GM19043 (cell line): ENCODE data around the gene RTBDN.
"Not testable (repeated sequence)": the region's sequence is repeated elsewhere in the genome, so short reads cannot be mapped to it uniquely, and the experiment has no call there.

ENCODE experiments used
- ATAC-seq: cut with Tn5 transposase; IDR thresholded peaks from one replicate; pipeline ENCODE4 v1.9.1; 2021; ENCODE audit warnings: low read depth; ENCODE audit not compliant: unreplicated experiment

RTBDN gene

DNA sequence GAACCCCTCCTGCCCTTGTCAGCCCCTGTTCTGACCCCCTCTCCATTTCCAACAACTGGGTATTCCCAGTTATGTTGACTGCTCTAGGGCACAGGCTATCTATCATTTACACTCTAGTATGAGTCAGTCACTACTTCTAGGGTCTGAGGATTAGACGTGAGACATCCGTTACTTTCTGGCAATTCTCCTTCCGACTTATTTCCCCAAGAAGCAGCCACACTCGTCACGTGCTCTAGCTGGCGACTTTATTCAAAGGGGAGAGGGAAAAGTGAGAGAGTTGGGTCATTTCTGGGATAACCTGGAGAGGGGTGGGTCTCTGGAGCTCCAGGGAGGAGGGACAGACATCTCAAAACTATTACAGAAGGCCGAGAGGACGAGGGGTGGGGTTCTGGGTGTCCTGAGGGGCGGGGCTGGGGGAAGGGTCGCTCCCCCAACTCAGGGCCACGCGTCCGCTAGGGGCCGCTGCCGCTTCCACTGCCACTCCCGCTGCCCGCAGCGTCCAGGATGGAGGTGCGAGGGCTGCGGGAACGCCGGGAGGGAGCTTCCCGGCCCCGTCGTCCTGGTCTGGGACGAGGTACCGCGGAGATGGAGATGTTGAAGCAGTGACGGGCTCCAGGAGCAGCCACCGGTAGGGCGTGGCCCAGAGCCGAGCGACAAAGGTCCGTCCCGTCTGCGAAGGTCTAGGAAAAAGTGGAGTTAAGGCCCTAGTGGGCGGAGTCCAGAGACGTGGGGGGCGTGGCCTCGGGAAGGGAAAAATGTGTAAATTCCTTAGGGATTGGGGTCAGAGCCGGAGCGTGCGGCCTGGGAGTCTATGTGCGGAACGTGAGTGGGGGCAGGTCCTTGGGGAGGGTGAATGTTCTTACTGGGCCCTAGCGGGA, 8.9 kb downstream of the RTBDN start:
- no peak for ATAC-seq

DNA sequence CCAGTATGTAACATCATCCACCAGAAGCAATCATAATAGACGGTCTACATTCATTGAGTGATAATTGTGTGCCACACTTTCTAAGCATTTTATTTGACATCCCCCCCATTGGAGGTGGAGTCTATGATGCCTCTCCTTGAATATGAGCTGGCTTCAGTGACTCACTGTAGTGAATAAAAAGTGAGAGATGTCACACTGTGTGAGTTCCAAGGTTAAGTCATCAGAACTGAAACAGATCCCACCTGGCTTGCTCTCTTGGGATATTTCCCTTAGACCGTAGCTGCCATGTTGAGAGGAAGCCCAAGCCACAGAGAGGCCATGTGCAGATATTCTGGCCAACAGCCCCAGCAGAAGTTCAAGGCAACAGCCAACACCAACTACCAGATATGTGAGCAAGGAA, 12.6 kb downstream of the RTBDN start:
- no peak for ATAC-seq

DNA sequence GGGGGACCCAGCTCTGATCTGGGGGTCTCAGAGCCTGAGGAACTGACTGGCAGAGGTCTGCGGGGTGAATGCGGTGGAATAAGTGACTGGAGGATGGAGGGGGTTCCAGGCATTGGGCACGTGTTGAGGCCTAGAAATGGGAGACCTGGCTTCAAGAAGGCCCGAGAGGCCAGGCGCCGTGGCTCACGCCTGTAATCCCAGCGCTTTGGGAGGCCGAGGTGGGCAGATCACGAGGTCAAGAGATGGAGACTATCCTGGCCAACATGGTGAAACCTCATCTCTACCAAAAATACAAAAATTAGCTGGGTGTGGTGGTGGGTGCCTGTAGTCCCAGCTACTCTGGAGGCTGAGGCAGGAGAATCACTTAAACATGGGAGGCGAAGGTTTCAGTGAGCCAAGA, 16.6 kb downstream of the RTBDN start:
- not testable (repeated sequence) for ATAC-seq

DNA sequence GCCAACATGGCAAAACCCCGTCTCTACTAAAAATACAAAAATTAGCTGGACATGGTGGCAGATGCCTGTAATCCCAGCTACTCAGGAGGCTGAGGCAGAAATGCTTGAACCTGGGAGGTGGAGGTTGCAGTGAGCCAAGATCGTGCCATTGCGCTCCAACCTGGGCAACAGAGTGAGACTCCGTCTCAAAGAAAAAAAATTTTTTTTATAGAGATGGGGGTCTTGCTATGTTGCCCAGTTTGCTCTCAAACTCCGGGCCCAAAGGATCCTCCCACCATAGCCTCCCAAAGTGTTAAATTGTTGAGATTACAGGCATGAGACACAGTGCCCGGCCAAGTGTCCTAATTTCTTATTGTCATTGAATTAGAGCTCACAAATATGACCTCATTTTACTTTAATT, 17.2 kb downstream of the RTBDN start:
- not testable (repeated sequence) for ATAC-seq

DNA sequence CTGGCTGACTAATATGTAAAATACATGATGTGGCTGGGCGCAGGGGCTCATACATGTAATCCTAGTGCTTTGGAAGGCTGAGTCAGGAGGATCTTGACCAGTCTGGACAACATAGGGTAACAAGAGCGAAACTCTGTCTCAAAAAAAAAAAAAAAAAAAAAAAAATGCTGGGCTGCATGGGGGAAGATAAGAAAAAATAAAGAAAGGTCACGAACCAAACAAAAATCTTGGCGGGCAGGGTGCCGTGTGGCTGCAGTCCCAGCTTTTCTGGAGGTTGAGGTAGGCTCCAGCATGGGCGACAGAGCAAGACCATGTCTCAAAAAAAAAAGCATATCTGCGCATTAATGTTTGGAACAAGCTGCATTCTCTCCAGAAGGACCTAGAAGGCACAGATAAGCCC, 19.3 kb downstream of the RTBDN start:
- no peak for ATAC-seq

DNA sequence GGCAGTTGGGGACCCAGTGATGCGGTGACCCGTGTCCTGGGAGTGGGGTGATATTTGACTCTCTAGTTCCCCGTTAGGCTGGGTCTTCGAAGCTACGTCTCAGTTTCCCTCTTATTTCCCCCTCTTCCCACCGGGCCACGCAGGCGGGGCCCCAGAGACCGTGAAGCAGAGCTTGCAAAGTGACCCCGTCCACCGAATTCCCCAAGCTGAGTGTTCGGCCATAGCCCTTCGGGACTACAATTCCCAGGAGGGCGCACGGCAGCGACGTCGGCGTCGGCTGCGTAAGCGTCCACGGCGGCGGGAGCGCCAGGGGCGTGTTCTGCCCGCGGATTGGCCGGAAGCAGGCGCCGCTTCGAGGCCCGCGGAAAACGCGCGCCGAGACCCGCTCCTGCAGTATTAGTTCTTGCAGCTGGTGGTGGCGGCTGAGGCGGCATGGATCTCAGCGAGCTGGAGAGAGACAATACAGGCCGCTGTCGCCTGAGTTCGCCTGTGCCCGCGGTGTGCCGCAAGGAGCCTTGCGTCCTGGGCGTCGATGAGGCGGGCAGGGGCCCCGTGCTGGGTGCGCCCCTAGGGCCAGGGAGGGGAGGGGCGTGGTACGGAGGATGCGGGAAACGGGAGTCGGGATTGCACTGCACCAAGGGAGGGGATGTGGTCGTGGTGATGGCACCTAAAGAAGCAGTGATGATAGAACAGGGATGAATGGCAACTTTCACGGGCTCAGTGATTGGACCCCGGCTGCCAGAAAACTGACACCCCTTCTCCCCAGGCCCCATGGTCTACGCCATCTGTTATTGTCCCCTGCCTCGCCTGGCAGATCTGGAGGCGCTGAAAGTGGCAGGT, 27.9 kb downstream of the RTBDN start, which contains the start of gene RNASEH2A:
TSS of gene RNASEH2A (plus strand) at position 343 of the 840 bp plus-strand sequence. CDS start at position 433, 90 bp downstream.
- ATAC-seq, result no peak

DNA sequence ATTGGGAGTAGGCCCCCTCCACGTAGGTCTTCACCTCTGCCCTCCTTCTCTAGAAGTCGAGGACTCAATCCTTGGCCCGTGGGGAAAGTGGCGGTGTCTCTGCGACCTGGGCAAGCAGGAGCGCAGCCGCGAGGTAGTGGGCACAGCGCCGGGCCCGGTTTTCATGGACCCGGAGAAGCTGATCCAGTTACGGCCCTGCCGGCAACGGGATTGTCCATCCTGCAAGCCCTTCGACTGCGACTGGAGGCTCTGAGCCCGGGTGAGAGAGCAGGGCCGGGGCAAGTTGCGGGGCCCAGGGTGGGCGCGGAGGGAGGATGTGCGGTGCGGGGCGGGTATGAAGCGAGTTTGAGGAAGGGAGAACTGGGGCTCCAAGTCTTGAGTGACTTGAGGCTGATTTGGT, 30.3 kb downstream of the RTBDN start:
- no peak for ATAC-seq

DNA sequence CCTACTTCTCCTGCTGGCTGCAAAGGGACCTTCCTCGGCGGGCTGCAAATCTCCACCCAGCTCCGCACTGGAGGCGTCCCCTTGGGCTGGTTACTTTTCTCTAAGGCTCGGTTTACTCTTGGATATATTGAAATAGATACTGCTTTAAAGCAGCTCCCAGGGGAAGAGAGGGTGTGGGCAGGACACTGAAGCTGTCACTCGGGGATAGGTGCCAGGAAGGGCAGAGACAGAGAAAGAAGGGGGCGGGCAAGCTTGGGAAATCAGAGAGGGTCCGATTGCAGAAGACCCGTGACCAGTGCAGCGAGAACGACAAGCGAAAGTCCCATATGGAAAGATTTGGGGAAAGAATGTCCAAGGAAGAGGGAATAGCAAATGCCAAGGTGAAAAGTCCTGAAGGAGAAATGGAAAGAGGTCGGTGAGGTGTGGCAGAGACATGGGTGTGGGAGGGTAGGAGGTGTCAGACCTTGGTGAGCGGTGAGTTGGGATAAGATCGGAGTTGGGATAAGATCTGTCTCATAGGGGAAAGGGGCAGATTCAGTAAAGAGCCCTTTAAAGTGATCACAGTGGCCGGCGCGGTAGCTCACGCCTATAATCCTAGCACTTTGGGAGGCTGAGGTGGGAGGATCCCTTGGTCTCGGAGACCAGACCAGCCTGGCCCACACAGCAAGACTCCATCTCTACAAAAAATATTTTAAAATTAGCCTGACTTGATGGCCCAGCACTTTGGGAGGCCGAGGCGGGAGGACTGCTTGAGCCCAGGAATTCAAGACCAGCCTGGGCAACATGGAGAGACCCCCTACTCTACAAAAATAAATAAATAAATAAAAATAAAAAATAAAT, 31.9 kb downstream of the RTBDN start:
- no peak for ATAC-seq

DNA sequence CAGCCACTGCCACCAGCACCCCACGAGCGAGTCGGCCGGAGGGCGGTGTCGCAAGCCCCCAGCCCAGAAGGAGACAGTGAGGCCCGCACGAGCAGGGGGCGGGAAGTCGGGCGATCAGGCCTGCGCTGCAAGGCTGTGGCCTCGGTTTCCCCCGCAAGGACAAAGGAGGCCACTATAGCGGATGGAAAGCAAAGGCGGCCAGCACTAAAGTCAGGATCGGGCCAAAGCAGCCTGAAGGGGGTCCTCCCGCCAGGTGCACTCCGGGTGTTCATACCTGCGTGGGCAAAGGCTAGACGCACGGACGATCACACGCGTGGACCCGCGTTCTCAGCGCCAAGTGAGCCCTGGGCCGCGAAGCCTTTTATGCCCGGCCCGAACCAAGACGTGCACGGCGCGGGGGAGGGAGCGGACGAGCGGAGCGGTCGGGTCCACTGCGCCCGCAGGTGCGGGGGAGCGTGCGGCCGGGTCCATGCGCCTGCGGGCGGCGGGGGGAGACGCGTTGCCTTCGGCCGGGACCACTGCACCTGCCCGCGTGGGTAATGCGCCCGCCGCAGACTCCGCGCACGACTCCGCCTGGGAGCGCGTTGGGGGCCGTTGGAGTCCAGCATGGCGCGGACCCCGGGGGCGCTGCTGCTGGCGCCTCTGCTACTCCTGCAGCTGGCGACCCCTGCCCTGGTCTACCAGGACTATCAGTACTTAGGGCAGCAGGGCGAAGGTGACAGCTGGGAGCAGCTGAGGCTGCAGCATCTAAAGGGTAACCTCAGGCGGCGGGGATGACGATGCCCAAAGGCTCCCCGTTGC, 32.7 kb downstream of the RTBDN start, which contains the start of the genes PRDX2 and THSD8:
TSS of gene PRDX2 (minus strand) at position 335 of the 801 bp plus-strand sequence. CDS start 539 bp downstream, outside the sequence.
TSS of gene THSD8 (plus strand) at position 604 of the 801 bp plus-strand sequence. CDS start at position 607, 3 bp downstream.
- ATAC-seq, result no peak

DNA sequence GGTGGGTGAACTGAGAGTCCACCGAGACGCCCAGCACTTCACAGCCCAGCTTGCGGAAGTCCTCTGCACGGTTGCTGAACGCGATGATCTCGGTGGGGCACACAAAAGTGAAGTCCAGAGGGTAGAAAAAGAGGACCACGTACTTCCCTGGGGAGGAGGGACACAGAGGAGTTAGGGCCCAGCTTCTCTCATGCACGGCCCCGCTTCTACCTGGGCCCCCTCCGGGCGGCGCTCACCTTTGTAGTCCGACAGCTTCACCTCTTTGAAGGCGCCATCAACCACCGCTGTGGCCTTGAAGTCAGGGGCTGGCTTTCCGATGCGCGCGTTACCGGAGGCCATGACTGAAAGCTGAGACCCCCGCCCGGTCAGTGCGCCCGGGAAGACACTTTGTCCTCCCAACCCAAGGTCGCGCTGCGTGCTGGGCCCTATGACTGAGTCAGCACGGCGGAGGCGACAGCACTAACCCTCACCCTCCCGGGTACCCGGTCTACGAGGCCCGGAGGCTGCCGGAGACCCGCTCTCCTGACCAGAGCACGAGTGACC, 33.4 kb downstream of the RTBDN start:
- ATAC-seq, result no peak

DNA sequence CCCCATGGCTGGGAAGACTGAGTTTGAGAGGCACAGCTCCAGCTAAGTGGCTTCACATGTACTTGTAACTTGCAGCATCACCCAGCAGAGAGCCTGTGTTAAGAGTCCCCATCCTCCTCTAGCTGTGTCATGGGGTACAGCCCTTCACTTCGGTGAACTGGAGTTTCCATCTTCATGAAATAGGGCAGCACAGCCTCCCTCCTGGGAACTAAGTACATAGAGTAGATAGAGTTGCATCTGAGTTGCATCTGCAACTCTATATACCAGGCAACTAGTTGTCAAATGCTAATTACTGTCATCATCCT, 34.0 kb downstream of the RTBDN start:
- no peak for ATAC-seq

DNA sequence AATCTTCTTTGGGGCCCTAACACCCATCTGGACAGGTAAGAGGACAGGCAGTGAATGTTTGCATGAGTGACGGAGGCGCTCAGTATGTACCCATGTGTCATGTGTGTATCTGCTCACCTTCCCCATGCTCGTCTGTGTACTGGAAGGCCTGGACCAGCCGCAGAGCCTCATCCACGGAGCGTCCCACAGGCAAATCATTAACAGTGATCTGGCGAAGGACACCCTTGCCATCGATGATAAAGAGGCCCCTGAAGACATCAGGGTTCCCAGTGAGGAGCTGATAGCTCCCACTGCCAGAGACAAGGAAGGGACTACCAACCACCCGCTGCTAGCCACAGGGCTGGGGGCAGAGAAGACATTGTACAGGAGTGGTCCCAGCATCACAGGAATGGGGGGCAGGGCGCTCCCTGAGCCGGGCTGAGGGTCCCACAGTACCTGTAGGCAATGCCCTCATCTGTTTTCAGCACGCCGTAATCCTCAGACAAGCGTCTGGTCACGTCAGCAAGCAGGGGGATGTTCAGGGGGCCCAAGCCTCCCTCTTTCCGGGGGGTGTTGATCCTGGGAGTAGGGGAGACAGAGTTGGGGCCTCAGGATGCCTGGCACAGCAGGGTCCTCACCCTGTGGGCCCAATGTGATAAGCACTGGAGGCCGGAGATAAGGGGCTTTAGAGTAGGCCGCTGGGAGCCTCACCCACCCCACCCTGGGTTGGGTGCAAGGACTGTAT, 34.5 kb downstream of the RTBDN start:
- no peak for ATAC-seq

DNA sequence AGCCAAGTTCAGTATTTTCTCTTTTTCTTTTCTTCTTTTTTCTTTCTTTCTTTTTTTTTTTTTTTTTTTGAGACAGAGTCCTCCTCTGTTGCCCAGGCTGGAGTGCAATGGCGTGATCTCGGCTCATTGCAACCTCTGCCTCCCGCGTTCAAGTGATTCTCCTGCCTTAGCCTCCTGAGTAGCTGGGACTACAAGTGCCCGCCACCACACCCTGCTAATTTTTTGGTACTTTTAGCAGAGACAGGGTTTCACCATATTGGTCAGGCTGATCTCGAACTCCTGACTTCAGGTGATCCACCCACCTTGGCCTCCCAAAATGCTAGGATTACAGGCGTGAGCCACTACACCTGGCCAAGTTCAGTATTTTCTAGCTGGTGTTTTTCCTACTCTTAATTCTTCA, 36.8 kb downstream of the RTBDN start:
- ATAC-seq, result not testable (repeated sequence)

DNA sequence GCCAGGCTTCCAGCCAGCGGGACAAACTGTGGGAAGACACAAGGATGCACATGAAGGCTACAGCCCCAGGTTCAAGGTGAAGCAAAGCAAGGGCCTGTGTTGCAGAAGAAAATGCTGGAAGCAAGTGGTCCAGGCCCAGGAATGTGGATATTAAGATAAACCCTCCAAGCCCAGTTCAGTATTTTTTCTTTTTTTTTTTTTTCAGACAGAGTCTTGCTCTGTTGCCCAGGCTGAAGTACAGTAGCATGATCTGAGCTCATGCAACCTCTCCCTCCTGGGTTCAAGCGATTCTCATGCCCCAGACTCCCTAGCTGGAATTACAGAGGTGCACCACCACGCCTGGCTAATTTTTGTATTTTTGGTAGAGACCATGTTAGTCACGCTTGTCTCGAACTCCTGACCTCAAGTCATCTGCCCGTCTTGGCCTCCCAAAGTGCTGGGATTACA, 37.2 kb downstream of the RTBDN start:
- ATAC-seq, result no peak

DNA sequence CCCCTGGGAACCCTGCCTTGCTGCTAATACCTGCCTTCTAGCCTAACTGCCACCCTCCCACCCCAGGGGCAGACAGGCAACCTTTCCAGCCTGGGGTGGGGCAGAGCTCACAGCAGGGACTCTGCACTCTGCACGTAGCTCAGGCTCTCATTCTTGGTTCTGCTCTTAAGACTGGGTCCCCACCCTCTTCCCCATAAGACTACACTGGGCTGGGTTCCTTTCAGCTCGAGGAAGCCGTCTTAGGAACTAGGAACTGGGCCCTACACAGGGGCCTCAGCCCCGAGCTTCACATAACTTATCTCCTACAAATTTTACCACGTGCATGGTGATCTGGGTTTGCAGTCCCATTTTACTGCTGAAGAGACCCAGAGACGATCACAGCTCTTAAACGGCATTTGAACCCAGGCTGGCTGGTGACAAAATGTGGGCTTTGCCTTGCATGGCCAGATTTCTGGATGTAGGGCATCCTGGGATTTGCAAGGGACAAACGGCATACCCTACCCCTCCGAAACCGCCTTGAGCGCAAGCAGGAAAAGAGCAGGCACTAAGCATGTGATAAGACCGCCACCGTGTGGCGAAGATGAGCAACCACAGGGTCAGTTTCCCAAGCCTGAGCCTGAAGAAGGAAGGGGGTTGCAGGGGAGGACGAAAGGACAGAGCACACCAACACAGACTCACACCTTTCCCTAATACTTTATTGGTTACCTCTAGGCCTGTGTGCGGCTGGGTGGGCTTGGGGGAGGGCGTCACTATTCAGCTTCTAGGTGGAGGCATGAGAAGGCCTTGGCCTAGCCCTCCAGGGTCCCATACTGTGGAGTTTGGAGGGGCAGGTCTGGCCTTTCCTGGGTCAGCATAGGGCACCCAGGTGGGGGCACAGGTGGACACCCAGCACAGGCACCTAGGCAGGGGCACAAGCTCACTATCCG, 38.0 kb downstream of the RTBDN start:
- no peak for ATAC-seq

DNA sequence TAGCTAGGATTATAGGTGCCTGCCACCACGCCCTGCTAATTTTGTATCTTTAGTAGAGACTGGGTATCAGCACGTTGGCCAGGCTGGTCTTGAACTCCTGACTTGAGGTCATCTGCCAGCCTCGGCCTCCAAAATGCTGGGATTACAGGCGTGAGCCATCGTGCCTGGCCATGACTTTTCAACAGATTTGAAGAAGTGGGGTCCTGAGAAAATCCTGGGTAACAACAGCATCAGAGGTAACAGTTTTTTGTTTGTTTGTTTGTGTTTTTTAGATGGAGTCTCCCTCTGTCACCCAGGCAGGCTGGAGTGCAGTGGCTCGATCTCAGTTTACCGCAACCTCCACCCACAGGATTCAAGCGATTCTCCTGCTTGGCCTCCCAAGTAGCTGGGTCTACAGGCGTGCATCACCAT, 39.4 kb downstream of the RTBDN start:
- no peak for ATAC-seq

DNA sequence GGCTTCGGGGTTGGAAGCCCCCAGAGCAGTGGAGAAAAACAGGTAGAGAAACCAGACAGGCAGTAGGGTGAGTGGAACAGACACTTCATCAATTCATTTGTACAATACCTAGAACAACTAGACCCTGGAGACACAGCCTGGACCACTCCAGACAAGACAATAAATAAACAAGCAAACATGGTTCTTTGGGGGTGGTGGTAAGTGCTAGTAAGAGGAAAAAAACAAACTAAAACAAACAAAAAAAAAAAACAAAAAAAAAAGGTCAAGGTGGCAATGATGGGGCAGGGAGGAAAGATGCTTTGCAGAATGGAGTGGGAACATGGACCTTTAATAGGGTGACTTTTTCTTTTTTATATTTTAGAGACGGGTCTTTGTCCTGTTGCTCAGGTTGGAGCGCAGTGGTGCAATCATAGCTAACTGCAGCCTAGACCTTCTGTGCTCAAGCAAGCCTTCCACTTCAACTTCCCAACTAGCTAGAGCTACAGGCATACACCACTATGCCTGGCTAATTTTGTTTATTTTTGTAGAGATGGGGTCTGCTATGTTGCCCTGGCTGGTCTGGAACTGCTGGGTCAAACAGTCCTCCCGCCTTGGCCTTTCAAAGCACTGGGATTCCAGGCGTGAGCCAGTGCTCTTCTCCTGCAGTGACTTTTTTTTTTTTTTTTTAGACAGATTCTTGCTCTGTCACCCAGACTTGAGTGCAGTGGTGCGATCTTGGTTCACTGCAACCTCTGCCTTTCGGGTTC, 40.0 kb downstream of the RTBDN start:
- no peak for ATAC-seq
